IMR-90 (cell line): Measurements from ENCODE around the gene HOXA3. TPM values are rescaled to one million over a fixed set of nuclear protein-coding genes. Genes with fewer than 3 reads are reported as not detected.

Source experiments
- ATAC-seq: fragments of 200-7000 bp; cut with Tn5 transposase; 2 replicates; pipeline ENCODE4 v1.9.1; 2020; ENCODE audit warnings: low read depth, mild to moderate bottlenecking, moderate library complexity
- BruUV-seq: library from RNA; stranded (reverse); fragments of 400-500 nt; replicated peaks from 2 replicates; lab custom pipeline; 2021; lab: Mats Ljungman, UMichigan
- CTCF ChIA-PET: fragments of 300-600 bp; formaldehyde crosslinking; extraction: SDS; loops from one replicate; lab custom pipeline; 2021; ENCODE audit warnings: antibody characterized with exemption; lab: Yijun Ruan, JAX
- POLR2A ChIA-PET: fragments of 300-600 bp; sonication (Branson Sonifier 250); formaldehyde crosslinking; loops from one replicate; lab custom pipeline; 2022; ENCODE audit warnings: antibody characterized with exemption; ENCODE audit not compliant: unreplicated experiment; lab: Charles Lee
- DNase-seq: peaks from one replicate; pipeline ENCODE4 v3.0.0; 2013
- H2AFZ ChIP-seq: replicated peaks from 2 replicates; pipeline ENCODE3; 2013; ENCODE audit warnings: low read length, mild to moderate bottlenecking; ENCODE audit not compliant: poor library complexity
- H2AK5ac ChIP-seq: 2 replicates; pipeline ENCODE4 v1.6.1; 2013; ENCODE audit warnings: low read depth, low read length, inconsistent platforms
- H2AK9ac ChIP-seq: replicated peaks from 2 replicates; pipeline ENCODE3; 2013; ENCODE audit warnings: mild to moderate bottlenecking, low read depth, low read length, moderate library complexity; ENCODE audit not compliant: poor library complexity
- H2BK120ac ChIP-seq: 2 replicates; pipeline ENCODE4 v1.6.1; 2013; ENCODE audit warnings: low read depth, low read length, inconsistent platforms
- H2BK15ac ChIP-seq: 3 replicates; pipeline ENCODE4 v1.6.1; 2013; ENCODE audit warnings: low read depth, low read length, inconsistent platforms
- H2BK20ac ChIP-seq: 2 replicates; pipeline ENCODE4 v1.6.1; 2013; ENCODE audit warnings: low read depth, mild to moderate bottlenecking, inconsistent platforms, low read length, moderate library complexity
- H2BK5ac ChIP-seq: 2 replicates; pipeline ENCODE4 v1.6.1; 2013; ENCODE audit warnings: mild to moderate bottlenecking, low read depth, low read length, inconsistent platforms; ENCODE audit not compliant: poor library complexity, severe bottlenecking
- H3K14ac ChIP-seq: replicated peaks from 2 replicates; pipeline ENCODE4 v1.6.1; 2013; ENCODE audit warnings: low read depth, low read length, inconsistent platforms
- H3K18ac ChIP-seq: 2 replicates; pipeline ENCODE4 v1.6.1; 2013; ENCODE audit warnings: low read depth, low read length, control low read depth
- H3K23ac ChIP-seq: 2 replicates; pipeline ENCODE4 v1.6.1; 2013; ENCODE audit warnings: low read depth, low read length, inconsistent platforms
- H3K27ac ChIP-seq: 2 replicates; pipeline ENCODE4 v1.5.1; 2013; ENCODE audit warnings: mild to moderate bottlenecking, control low read depth, low read length; ENCODE audit not compliant: insufficient read depth
- H3K27me3 ChIP-seq: 2 replicates; pipeline ENCODE4 v1.6.1; 2013; ENCODE audit warnings: low read length; ENCODE audit not compliant: control insufficient read depth, insufficient read depth
- H3K36me3 ChIP-seq: 2 replicates; pipeline ENCODE4 v1.6.1; 2013; ENCODE audit warnings: low read length, mixed read lengths; ENCODE audit not compliant: control insufficient read depth, insufficient read depth
- H3K4ac ChIP-seq: 2 replicates; pipeline ENCODE4 v1.6.1; 2013; ENCODE audit warnings: low read depth, low read length, inconsistent platforms
- H3K4me1 ChIP-seq: 2 replicates; pipeline ENCODE4 v1.6.1; 2013; ENCODE audit warnings: low read length, mixed read lengths; ENCODE audit not compliant: control insufficient read depth, insufficient read depth
- H3K4me2 ChIP-seq: 2 replicates; pipeline ENCODE4 v1.6.1; 2013; ENCODE audit warnings: low read depth, mild to moderate bottlenecking, control low read depth, low read length, moderate library complexity
- H3K4me3 ChIP-seq: 2 replicates; pipeline ENCODE4 v1.5.1; 2013; ENCODE audit warnings: low read depth, mild to moderate bottlenecking, control low read depth, low read length, moderate library complexity; ENCODE audit not compliant: insufficient read depth
- H3K56ac ChIP-seq: 2 replicates; pipeline ENCODE4 v1.6.1; 2013; ENCODE audit warnings: low read length, inconsistent platforms; ENCODE audit not compliant: insufficient read depth; ENCODE audit errors: extremely low read depth
- H3K79me1 ChIP-seq, 2 experiments: 2 replicates each; pipeline ENCODE4 v1.6.1; 2013; ENCODE audit warnings: low read length in 2 of 2, inconsistent platforms in 1 of 2, low read depth in 1 of 2
- H3K9ac ChIP-seq: 2 replicates; pipeline ENCODE4 v1.6.1; 2013; ENCODE audit warnings: low read depth, low read length, control low read depth
- H3K9me1 ChIP-seq: 2 replicates; pipeline ENCODE4 v1.6.1; 2013; ENCODE audit warnings: low read length, inconsistent platforms; ENCODE audit not compliant: insufficient read depth
- H3K9me3 ChIP-seq: 2 replicates; pipeline ENCODE4 v1.6.1; 2013; ENCODE audit warnings: low read length; ENCODE audit not compliant: control insufficient read depth, insufficient read depth
- H4K20me1 ChIP-seq: 2 replicates; pipeline ENCODE4 v1.6.1; 2013; ENCODE audit warnings: low read length, inconsistent platforms; ENCODE audit not compliant: insufficient read depth
- H4K5ac ChIP-seq: 2 replicates; pipeline ENCODE4 v1.6.1; 2013; ENCODE audit warnings: mild to moderate bottlenecking, low read depth, low read length, control low read depth
- H4K8ac ChIP-seq, 2 experiments: 2 replicates each; pipeline ENCODE4 v1.6.1; 2013; ENCODE audit warnings: low read depth in 2 of 2, low read length in 2 of 2, control low read depth in 1 of 2, inconsistent platforms in 1 of 2
- H4K91ac ChIP-seq: 2 replicates; pipeline ENCODE4 v1.6.1; 2013; ENCODE audit warnings: low read depth, low read length, inconsistent platforms; ENCODE audit not compliant: insufficient read depth
- MAFK ChIP-seq: IDR thresholded peaks from 2 replicates; pipeline ENCODE4 v1.6.1; 2012; ENCODE audit warnings: low read depth, low read length, improper control_type of control experiment
- POLR2A ChIP-seq: IDR thresholded peaks from 2 replicates; pipeline ENCODE4 v1.6.1; 2012; ENCODE audit warnings: mild to moderate bottlenecking, low read depth, low read length
- WGBS, 2 experiments: methylation state at CpG; one replicate each; pipeline versions ENCODE4 v1.1.5 to v1.1.7; 2013; ENCODE audit warnings: missing lambda C conversion rate in 2 of 2; ENCODE audit not compliant: insufficient read length in 1 of 2; ENCODE audit errors: extremely low coverage in 2 of 2; 5-methylcytosine and 5-hydroxymethylcytosine counted together
- dilution Hi-C: fragments of 300-500 bp; cut with HindIII; formaldehyde crosslinking; loops from one replicate; pipeline ENCODE4 v1.14.3; 2018; ENCODE audit warnings: low sequenced_read_pairs; ENCODE audit not compliant: unreplicated experiment
- in situ Hi-C: fragments of 300-500 bp; cut with MboI; formaldehyde crosslinking; loops from 3 replicates; pipeline ENCODE4 v1.14.3; 2019; ENCODE audit warnings: low sequenced_read_pairs, inconsistent platforms, mixed read lengths
- intact Hi-C: fragments of 100-400 bp; cut with micrococcal nuclease; formaldehyde crosslinking; loops from 2 replicates; pipeline ENCODE4 v1.10.0; 2022
- polyA plus RNA-seq, 3 experiments: library from polyadenylated mRNA; depleted of rRNA; stranded (reverse); fragments of >200 nt; gene quantifications; 2 replicates each; pipeline ENCODE4 v1.2.3, GENCODE V29; 2012; ENCODE audit warnings: low replicate concordance in 1 of 3
- total RNA-seq: library from RNA; depleted of rRNA; stranded (reverse); fragments of >200 nt; gene quantifications from 2 replicates; pipeline ENCODE4 v1.2.3, GENCODE V29; 2012

HOXA3 gene
- total and polyA plus RNA-seq, 2 of the 4 experiments (the other 2 are of a cell fraction) = 0.90 to 5.4 TPM

- TF ChIP-seq POLR2A = peak; percentile 38
- TF ChIP-seq MAFK = no peak
- Histone ChIP-seq H4K5ac (peak overlapping the region; percentile 91), H3K9me1 (peaks cover 13% of the 10 kb centered on the region; the same call in 1 of the 2 replicates), H3K4me2 (peak overlapping the region; percentile 85), H3K56ac (peak overlapping the region; percentile 70), H2BK20ac (0 out of 2 replicates have a peak overlapping the region, but pooled peaks have one; percentile 11), H3K14ac (peak overlapping the region; percentile 81), H2AK5ac (peak overlapping the region; percentile 81), H3K4me1 (peaks cover 50% of the 10 kb centered on the region), H4K20me1 (peaks cover 9% of the 10 kb centered on the region; the same call in 1 of the 2 replicates), H2AFZ (peak overlapping the region; percentile 60), H3K27ac (peak overlapping the region; percentile 98), H4K8ac (peak overlapping the region; percentile 82 to 91), H3K27me3 (no peaks in the 10 kb centered on the region), H3K23ac (peak overlapping the region; percentile 72), H3K4ac (peak overlapping the region; percentile 88), H4K91ac (peak overlapping the region; percentile 74), H3K4me3 (peak overlapping the region; percentile 45), H2BK120ac (peak overlapping the region; percentile 87), H3K36me3 (peaks cover 9% of the 10 kb centered on the region; the same call in 1 of the 2 replicates), H3K9me3 (no peaks in the 10 kb centered on the region), H3K18ac (peak overlapping the region; percentile 83), H3K9ac (peak overlapping the region; percentile 92), H2BK15ac (peak overlapping the region; percentile 35; the same call in 1 of the 3 replicates), H2AK9ac (peak overlapping the region; percentile 91), H3K79me1 (peaks cover 0 to 43% of the 10 kb centered on the region in 2 experiments; a peak in 2 of 4 replicates), H2BK5ac (peak overlapping the region; percentile 95)
- BruUV-seq = no TSS peak
- 0% methylated on average over 11 of the region's 47 CpGs; no CpG with 5 or more reads in 1 of the 2 experiments for WGBS, 2 experiments
- ATAC-seq = 0 out of 2 replicates have a peak, but pooled peaks have one; percentile 1
- POLR2A ChIA-PET = interaction anchor here (0.6 to 1.3 kb wide), 3 partner anchors 8 to 1033 kb away, joined by 3 to 14 read pairs (median 5); partner anchors contain the start of gene HOXA5
- intact Hi-C loops = no loop called here
- dilution Hi-C loops = no loop called here
- in situ Hi-C loops = loop anchor here (10.0 kb wide), 1 partner anchor 913 kb away; no protein-coding TSS in a partner anchor
- CTCF ChIA-PET = interaction anchor here (1.0 to 1.1 kb wide), 2 partner anchors 36 to 418 kb away, joined by 3 to 4 read pairs; no protein-coding TSS in a partner anchor
- DNase-seq = peak; percentile 86
Observed at GRCh38 chr7:27107391-27108381, 44.7 kb downstream of the HOXA3 start.
